Measurements from ENCODE around the gene C5orf15.
"Not testable (repeated sequence)": the region's sequence is repeated elsewhere in the genome, so short reads cannot be mapped to it uniquely, and the experiment has no call there.

C5orf15 gene

GRCh38 chr5:133937628-133938027 is 30.8 kb downstream of the C5orf15 start:
- DNase-seq (ENCODE audit: low read depth) = not testable (repeated sequence)

DNA sequence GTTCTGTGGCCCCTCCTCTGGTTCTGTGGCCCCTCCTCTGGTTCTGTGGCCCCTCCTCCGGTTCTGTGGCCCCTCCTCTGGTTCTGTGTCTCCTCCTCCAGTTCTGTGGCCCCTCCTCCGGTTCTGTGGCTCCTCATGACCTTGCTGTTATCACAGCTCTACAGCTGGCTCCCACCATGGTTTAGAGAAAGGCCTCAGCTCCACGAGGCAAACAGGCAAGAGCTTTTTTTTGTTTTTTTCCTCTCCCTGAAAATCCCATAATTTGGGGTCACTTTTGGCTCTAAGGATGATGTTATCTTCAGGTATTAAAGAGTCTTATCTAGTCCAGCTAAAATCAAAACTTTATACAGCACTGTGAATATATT is 31.8 kb downstream of the C5orf15 start:
- no peak for DNase-seq (ENCODE audit: low read depth)

GRCh38 chr5:133935991-133936650 is 32.3 kb downstream of the C5orf15 start:
- not testable (repeated sequence) for DNase-seq (ENCODE audit: low read depth)

DNA sequence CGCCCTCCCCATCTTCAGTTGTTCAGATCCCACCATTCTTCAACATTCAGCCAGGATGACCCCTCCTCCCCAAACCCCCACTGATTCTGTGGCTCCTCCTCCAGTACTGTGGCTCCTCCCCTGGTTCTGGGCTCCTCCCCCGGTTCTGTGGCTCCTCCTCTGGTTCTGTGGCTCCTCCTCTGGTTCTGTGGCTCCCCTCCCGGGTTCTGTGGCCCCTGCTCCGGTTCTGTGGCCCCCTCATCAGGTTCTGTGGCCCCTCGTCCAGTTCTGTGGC is 32.8 kb downstream of the C5orf15 start:
- no peak for DNase-seq (ENCODE audit: low read depth)

GRCh38 chr5:133934822-133935666 is 33.4 kb downstream of the C5orf15 start:
- no peak for DNase-seq (ENCODE audit: low read depth)

DNA sequence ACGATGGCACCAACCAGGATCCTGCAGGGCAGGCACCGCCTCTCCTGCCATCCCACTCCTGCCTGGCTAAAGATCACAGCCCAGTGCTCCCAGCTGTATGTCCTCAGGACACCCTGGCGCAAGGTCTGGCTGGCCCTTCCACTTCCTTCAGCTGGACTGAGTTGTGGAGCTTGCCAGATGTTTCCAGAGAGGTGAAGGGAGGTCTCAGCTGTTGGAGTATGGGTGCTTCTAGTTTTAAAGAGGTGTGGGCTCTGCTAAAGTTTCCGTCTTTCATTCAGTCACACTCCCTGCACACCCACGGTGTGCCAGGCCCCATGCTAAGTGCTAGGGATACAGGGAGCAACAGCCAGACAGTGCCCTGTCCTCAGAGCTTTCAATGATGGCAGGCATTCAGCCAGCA is 34.1 kb downstream of the C5orf15 start:
- no peak for DNase-seq (ENCODE audit: low read depth)

GRCh38 chr5:133933670-133934295 is 34.6 kb downstream of the C5orf15 start:
- DNase-seq (ENCODE audit: low read depth) = no peak

DNA sequence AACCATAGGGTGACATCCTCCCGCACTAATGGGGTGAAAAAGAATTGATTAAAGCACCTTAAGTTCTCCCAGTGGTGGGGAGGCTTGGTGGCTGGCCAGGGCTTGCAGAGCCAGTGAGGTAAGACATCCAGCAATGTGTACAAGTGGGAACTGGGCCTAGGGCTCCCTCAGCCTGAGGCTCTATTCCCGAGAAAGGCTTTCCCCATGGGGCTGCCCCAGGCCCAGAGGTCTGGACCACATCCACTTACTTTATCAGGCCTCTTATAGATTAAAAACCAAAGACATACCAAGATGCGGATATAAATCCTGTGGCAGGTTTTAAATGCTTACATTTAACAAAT is 35.3 kb downstream of the C5orf15 start:
- no peak for DNase-seq (ENCODE audit: low read depth)

DNA sequence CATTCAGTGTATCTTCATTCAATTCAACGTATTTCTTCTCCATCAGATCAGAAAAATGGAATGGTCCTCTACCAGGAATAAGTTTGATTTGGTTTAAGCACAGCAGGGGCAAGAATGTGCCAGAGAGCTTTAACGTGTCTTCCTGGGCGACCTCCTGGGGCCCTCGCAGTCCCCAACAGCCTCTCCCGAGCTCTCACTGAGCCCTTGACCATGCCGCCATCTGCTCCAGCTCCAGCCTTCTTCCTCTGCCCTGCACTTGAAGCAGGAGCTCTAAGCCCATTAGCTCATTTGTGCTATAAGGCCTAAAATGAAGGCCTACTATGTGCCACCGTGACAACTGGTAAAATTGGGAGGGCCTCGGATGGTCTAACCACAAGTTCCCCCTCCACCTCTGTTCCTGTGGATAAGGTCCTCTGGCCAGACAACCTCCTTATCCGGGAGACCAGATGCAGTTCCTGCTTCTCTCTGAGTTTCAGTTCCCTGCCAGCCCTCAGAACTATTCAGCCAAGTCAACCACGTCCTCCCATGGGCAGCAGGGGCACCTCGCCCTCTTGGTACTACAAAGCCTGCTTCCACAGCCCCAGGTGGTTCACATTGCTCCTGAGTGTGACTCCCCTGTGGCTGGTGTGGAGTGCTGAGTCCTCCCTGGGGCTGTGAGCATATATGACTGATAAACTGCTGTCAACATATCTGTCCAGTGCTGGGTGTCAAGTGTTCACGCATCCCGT is 35.8 kb downstream of the C5orf15 start:
- no peak for DNase-seq (ENCODE audit: low read depth)

- no peak for DNase-seq (ENCODE audit: low read depth)
These were observed 36.9 kb downstream of the C5orf15 start for GRCh38 chr5:133931546-133931945.

DNA sequence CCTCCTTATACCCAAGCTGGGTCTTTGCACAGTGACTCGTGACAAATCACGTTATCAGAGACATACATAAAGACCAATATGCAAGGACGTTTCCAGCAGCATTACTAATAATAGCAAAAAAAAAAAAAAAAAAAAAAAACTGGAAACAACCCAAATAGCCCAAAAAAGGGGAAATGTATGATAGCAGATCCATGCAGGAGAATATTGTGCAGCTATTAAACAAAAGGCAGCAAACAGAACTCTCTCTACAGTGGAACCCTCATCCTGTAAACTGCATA is 37.7 kb downstream of the C5orf15 start:
- DNase-seq (ENCODE audit: low read depth) = no peak

GRCh38 chr5:133930061-133930812 is 38.2 kb downstream of the C5orf15 start:
- no peak for DNase-seq (ENCODE audit: low read depth)

DNA sequence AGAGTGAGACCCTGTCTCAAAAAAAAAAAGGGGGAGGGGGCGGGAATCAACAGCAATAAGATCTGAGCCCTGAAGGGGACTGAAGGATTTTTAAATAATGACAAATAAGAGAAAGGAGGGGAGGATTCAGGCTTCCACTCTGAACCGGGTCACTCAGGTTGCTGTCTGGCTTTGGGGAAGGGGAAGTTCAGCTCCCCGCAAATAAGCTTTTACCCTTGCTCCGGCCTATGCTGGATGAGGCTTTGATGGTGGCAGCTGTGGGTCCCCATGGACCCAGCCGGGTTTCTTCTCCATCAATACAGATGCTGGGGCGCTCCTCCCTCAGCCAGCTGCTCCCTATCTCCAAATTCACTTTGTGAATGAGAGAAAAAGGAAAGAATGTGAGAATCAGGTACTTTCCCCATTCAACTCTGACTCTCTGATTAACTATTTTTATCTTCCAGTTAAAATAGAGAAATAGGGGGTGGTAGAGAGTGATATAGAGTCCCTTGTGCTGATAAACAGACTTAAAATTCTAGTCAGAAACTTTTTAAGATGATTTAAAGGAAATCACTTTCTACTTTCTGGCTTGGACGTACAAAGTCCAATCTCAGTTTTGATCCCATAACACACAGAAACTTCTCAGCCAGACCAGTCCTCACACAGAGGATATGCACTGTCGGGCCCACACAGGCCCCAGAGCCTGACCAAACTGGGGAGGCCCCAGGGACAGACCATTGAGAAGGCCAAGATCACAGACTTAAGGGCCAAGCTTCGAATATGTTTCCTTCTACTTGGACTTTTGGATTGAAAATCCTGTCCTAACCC is 39.6 kb downstream of the C5orf15 start:
- no peak for DNase-seq (ENCODE audit: low read depth)

DNA sequence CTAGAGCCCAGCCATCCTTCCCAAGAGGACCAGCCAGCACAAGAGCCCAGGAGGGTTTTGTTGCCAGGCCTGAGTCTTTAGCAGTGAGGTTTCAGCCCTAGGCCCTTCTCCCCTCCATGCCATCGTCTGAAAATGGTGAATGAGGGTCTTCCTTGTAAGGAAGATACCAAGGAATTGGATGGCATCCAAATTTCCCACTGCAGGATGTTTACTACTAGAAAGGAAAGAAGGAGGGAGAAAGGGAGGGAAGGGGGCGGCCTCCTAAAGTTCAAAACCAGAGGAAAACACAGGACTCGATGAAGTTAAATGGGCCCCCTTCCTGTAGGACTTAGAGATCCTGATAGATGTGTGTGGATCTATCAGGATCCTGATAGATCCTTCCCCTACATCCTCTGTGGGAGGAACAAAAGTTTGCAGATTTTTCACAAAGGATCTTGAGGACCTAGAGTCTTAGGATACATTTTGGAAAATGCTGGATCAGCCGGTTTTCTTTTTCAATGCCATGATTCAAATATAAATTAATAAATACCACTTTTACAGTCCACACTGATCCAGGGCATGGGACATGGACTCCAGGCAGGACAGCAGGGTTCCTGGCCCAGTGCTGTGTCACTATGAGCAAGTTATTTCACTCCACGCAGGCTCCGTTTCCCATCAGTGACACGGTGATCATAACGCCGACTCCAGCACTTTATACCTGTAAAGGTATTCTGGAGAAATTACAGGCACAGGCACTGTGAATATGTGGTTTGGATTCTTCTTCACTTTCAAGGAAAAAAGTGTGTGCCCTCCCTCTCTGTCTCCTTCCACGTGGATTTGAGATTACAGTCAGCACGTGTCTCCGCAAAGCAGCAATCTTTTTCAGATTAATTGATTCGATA is 40.9 kb downstream of the C5orf15 start:
- DNase-seq (ENCODE audit: low read depth) = no peak

DNA sequence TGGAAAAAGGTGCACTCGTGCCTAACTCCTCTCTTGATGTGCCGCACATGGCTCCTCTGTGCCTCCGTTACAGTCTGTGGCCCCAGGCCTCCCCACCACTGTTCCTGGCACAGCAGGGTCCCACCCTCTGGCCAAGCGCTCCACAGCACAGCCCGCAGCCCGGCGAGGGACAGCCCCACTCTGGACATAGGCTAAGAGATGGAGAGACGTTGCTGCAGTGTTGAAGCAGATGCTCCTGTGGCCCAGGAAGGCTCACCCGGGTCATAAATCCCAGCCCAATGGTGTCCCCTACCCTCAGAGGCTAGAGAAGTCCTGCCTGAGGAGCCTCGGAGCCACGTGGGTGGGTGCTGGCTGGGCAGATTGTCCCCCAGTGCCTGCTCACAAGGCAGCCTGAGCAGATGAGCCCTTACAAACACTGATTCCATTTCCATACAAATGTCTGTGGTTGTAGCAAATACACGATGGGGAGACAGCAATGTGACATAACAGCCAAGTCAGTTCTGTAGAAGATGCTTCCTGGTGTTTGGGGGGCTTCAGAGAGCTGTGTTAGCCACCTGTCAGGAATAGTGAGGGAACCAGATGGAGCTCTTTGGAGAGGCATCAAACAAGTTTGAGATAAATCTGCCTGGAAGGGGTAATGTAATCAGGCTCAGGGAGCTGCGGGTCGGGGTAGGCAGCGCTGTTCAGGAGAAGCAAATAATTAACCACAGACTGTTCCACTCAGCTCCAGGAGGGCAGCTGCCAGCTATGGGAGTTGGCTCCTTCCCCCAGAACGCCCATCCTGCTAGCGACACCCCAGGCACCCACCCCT is 41.7 kb downstream of the C5orf15 start:
- no peak for DNase-seq (ENCODE audit: low read depth)

- no peak for DNase-seq (ENCODE audit: low read depth)
These were observed 42.4 kb downstream of the C5orf15 start for GRCh38 chr5:133925866-133926488.

GRCh38 chr5:133925269-133925668 is 43.2 kb downstream of the C5orf15 start:
- DNase-seq (ENCODE audit: low read depth) = no peak

GRCh38 chr5:133924221-133924920 is 44.1 kb downstream of the C5orf15 start:
- DNase-seq (ENCODE audit: low read depth) = no peak

DNA sequence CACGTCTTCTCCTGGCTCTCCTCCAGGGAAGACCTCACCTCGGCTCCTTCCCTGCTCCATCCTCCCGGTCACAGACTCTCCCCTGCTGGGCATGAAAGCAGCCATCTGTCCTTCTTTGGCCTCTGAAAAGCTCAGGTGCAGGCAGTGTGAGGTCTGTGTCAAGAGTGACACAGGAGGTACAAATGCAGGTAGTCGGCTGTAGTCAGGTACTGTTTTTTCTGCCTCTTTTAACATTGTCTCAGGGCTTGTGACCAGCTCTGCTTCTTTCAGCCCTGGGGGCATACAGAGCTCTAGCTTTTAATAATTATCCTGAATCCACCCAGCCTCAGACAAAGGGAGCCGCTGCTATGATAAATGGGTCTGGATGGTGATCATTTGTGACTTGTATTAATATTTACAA is 46.4 kb downstream of the C5orf15 start:
- DNase-seq (ENCODE audit: low read depth) = no peak

Data from non-pigmented ciliary epithelial cell (primary cell).